Activated CD4-positive, alpha-beta T cell treated with anti-CD3 and anti-CD28 coated beads for 4 hours (primary cell): ENCODE data around the gene MOB2.

ENCODE experiments used
- DNase-seq, 2 donors: peaks; one replicate each; pipeline ENCODE4 v3.0.0-alpha.2; 2020

MOB2 gene

GRCh38 chr11:1486054-1486825 lies at the start of gene MOB2:
TSS of gene MOB2 (minus strand) at chr11:1486779. CDS start at chr11:1486556, 223 bp downstream.
- no peak for DNase-seq

DNA sequence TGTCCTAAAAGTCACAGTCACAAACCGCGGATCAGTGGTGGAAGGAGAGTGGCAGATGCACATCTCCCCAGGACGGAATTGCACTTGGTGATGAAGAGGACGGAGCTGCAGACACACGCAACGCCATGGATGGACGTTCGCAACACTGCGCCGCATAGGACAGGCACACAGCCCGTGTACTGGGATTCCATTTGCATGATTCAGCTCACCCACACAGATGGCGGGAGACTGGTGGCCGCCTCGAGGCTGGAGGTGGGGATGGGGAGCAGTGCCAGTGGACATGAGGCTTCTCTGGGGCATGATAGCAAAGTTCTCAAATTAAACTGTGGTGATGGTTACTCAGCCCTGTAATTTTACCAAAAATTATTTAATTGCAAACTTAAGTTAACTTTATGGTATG lies 48.1 kb upstream of the MOB2 start:
- no peak for DNase-seq

DNA sequence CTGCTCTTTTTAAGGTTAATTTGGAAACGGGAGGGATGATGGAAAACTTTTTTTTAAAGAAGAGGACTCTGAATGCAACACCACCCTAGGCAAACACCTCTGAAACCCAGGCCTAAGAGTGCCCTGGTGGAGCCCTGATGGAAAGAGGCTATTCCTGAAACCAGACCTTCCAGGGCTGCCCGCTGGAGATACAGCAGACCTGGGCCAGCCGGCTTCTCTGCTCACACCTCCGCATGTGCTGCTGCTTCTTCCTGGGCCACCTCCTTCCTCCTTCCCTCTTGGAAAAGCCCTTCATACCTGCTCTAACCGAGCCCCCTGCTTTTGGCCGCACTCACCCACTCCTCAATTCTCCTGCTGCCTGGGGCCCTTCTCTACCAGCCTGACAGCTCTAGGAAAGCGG lies 47.6 kb upstream of the MOB2 start:
- DNase-seq = no peak

- DNase-seq = no peak
Measured at GRCh38 chr11:1533342-1533725, 46.8 kb upstream of the MOB2 start.

- no peak for DNase-seq
Measured at GRCh38 chr11:1532606-1533341, 46.2 kb upstream of the MOB2 start.

DNA sequence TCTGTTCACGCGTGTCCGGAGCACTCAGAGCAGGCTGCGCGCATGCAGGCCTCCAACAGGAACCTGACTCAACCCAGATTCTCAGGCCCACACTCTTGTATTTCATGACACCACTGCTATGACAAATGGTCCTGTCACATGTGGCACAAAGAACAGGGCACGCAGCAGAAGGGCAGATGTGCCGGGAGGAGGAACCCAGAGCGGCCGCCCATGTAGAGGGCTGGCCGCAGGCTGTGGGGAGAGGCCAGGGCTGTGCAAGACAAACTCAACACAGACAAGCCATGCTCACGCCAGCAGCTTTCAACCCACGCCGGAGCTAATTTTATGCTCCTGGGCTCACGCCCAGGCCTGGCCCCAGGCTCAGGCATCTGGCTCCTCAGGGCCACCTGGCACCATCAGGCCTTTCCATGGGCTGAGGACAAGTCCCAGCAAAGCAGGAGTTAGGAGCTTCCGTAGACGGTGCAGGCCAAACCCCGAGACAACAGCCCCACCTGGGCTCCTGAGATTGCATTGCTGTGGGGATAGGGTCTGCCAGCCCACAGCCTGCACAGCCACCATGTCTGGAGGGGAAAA lies 45.5 kb upstream of the MOB2 start:
- DNase-seq = no peak

DNA sequence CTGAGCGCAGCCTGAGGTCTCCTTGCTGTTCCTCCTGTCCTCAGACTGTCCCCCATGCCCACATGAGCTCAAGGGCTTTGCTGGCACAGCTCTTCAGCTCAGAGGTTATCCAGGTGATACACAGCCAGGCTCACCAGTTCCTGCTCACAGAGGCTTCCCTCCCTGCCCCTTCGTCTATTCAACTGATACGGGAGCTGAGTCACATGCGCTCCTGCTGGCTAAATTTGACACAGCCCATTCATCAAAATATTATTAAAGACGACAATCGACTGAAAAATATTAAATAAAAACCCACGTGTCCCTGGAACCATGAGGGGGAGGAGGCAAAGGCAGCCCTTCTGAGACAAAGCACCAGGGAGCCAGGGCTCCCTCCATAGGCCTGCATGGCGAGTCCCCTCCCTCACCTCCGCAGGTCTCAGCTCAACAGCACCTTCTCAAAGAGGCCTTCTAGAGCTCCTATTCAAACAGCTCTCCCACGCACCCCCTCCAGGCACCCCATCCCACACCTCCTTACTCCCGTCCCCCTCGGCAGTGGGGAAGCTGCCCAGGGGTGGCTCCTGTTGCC lies 45.0 kb upstream of the MOB2 start:
- DNase-seq = no peak

- no peak for DNase-seq
Measured at GRCh38 chr11:1530686-1531448, 44.3 kb upstream of the MOB2 start.

DNA sequence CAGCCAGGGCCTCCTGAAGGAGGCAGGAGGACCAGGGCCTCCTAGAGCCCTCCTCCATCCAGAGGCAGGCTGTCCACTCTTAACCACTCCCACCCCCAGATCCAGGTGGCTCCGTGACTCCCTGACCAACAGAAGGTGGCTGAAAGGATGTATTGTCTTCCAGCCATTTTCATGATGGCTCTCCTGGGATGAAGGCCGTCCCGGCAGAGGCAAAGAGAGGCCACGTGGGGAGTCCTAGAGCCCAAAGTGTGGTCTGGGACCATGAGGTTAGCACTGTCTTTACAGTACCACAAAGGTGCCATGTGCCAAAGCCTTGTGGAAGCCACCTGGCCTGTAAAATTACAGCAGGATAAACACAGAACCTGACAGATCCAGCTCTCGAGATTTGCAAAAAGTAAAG lies 43.2 kb upstream of the MOB2 start:
- no peak for DNase-seq

- no peak for DNase-seq
Measured at GRCh38 chr11:1529286-1529685, 42.7 kb upstream of the MOB2 start.

GRCh38 chr11:1528710-1529109 lies 42.1 kb upstream of the MOB2 start:
- DNase-seq = no peak

DNA sequence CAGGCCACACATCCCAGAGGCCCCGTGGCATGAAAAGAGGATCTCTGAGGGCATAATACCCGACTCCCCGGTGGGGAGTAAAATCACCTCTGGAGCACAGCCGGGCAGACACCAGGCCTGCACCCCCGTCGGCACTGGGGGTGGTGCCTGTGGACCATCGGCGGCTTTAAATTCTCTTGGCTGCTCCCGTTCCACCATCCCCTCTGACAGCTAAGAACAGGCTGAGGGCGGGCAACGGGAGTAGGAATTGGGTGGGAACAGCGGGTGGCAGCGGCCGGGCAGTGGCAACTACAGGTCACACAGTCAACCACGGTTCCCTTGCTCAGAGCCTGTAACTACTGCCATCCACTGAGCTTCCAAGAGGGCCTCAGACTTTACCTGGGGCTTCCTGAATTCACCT lies 40.2 kb upstream of the MOB2 start:
- DNase-seq = no peak

DNA sequence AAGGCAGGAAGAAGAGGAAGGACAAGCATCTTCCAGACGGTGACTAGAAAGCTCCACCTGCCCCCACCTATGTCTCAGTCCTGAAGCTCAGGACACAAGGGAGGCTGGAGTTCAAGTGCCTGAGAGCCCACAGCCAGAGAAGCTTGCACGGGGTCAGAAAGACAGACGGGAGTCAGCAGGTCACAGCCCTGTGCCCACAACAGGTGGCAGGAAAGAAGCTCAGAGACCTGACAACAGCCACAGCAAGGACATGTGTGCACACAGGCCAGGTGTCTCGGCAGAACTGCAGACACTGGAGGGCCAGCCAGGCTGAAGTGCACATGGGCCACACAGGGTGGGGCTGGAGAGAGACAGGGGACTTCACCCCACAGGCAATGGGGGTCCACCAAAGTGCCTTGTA lies 37.2 kb upstream of the MOB2 start:
- no peak for DNase-seq

GRCh38 chr11:1523077-1523476 lies 36.5 kb upstream of the MOB2 start:
- no peak for DNase-seq

- DNase-seq = no peak
Measured at GRCh38 chr11:1522081-1522424, 35.5 kb upstream of the MOB2 start.

GRCh38 chr11:1521382-1522080 lies 35.0 kb upstream of the MOB2 start:
- no peak for DNase-seq

- DNase-seq = no peak
Measured at GRCh38 chr11:1520663-1521267, 34.2 kb upstream of the MOB2 start.

DNA sequence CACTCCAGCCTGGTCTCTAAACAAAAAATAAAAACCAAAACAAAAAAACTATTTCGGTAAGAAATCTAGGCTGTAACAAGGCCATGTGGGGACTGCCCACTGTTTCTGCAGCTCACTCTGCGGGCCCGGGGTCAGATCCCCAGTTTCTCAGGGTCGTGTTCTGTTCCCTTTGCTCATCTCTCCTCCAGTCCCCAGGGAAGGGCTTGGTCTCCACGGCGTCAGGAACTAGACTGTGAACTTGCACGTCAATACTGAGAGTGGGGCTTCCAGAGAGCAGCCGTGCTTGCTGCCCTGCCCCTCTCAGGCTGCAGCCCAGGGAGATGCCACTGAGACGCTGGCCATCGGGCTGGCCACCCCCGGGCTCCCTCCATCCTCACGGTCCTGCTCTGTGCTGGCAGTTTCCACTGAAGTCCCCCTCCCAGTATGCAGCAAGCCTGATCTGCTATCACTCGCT lies 33.7 kb upstream of the MOB2 start:
- DNase-seq = no peak

GRCh38 chr11:1519028-1520010 lies 32.7 kb upstream of the MOB2 start:
- no peak for DNase-seq

- no peak for DNase-seq
Measured at GRCh38 chr11:1518301-1518700, 31.7 kb upstream of the MOB2 start.
